ENCODE results near the gene OPN1MW3.
A peak's percentile ranks its signal among the peaks of the same experiment; 100 is the strongest.
"Not testable (repeated sequence)": the region's sequence is repeated elsewhere in the genome, so short reads cannot be mapped to it uniquely, and the experiment has no call there.

Gene OPN1MW3

GRCh38 chrX:154296731-154297130 is 39.3 kb downstream of the OPN1MW3 start:
- no peak for DNase-seq (ENCODE audit: low spot score)

- DNase-seq (ENCODE audit: low spot score) = no peak
Observed at GRCh38 chrX:154298312-154298711, 40.9 kb downstream of the OPN1MW3 start.

- DNase-seq (ENCODE audit: low spot score) = no peak
Observed at GRCh38 chrX:154300816-154301215, 43.4 kb downstream of the OPN1MW3 start.

GRCh38 chrX:154302998-154303397 is 45.6 kb downstream of the OPN1MW3 start:
- DNase-seq (ENCODE audit: low spot score) = not testable (repeated sequence)

- DNase-seq (ENCODE audit: low spot score) = no peak
Observed at GRCh38 chrX:154303476-154303875, 46.1 kb downstream of the OPN1MW3 start.

- no peak for DNase-seq (ENCODE audit: low spot score)
Observed at GRCh38 chrX:154304846-154305245, 47.5 kb downstream of the OPN1MW3 start.

GRCh38 chrX:154305541-154306205 is 48.3 kb downstream of the OPN1MW3 start:
- no peak for DNase-seq (ENCODE audit: low spot score)

GRCh38 chrX:154307202-154307601 is 49.8 kb downstream of the OPN1MW3 start:
- DNase-seq (ENCODE audit: low spot score) = no peak

- DNase-seq (ENCODE audit: low spot score) = peak; percentile 51
Observed at GRCh38 chrX:154308108-154308946, 50.9 kb downstream of the OPN1MW3 start.

- no peak for DNase-seq (ENCODE audit: low spot score)
Observed at GRCh38 chrX:154309041-154309775, 51.8 kb downstream of the OPN1MW3 start.

- DNase-seq (ENCODE audit: low spot score) = no peak
Observed at GRCh38 chrX:154310616-154311536, 53.5 kb downstream of the OPN1MW3 start.

GRCh38 chrX:154312116-154312515 is 54.7 kb downstream of the OPN1MW3 start:
- no peak for DNase-seq (ENCODE audit: low spot score)

GRCh38 chrX:154313147-154313546 is 55.8 kb downstream of the OPN1MW3 start:
- DNase-seq (ENCODE audit: low spot score) = no peak

GRCh38 chrX:154315416-154315815 is 58.0 kb downstream of the OPN1MW3 start:
- DNase-seq (ENCODE audit: low spot score) = no peak

- peak; percentile 27 for DNase-seq (ENCODE audit: low spot score)
Observed at GRCh38 chrX:154317391-154317995, 60.1 kb downstream of the OPN1MW3 start.

- DNase-seq (ENCODE audit: low spot score) = no peak
Observed at GRCh38 chrX:154320406-154320805, 63.0 kb downstream of the OPN1MW3 start.
